GM21723 (cell line): ENCODE results near the gene DELE1.

Experiments used
- ATAC-seq: cut with Tn5 transposase; IDR thresholded peaks from one replicate; pipeline ENCODE4 v1.9.1; 2021; ENCODE audit warnings: mild to moderate bottlenecking, moderate library complexity; ENCODE audit not compliant: unreplicated experiment

Gene DELE1

GRCh38 chr5:141989720-141990119, 66.0 kb downstream of the DELE1 start:
- ATAC-seq: no peak
